T-cell (primary cell): ENCODE data around the gene PRIM1. TPM values are rescaled to one million over a fixed set of nuclear protein-coding genes. Genes with fewer than 3 reads are reported as not detected.

ENCODE experiments used
- ATAC-seq, 4 experiments: fragments of 200-7000 bp in 3 of 4; fragments of 150-1000 bp in 1 of 4; cut with Tn5 transposase; replicated peaks in 1 of 4; 1 replicate in 3 of 4; 2 replicates in 1 of 4; pipeline ENCODE4 v1.10.0; 2021; ENCODE audit warnings: moderate library complexity in 3 of 4, mild to moderate bottlenecking in 2 of 4, moderate number of reproducible peaks in 1 of 4
- CTCF ChIA-PET, 2 donors: fragments of 300-600 bp; sonication (Branson Sonifier 250); formaldehyde crosslinking; loops; one replicate each; lab custom pipeline; 2022; ENCODE audit warnings: antibody characterized with exemption in 2 of 2; lab: Charles Lee
- POLR2A ChIA-PET, 2 donors: fragments of 300-600 bp; sonication (Branson Sonifier 250); formaldehyde crosslinking; loops; one replicate each; lab custom pipeline; 2022; ENCODE audit warnings: antibody characterized with exemption in 2 of 2; lab: Charles Lee
- DNase-seq, 35 experiments: peaks; one replicate each; pipeline versions ENCODE4 v3.0.0 to v3.0.0-alpha.2; 2013 to 2023
- H3K27ac ChIP-seq: one replicate; pipeline ENCODE4 v1.5.1; 2013; ENCODE audit warnings: low read length
- H3K27me3 ChIP-seq, 2 experiments: replicated peaks in 1 of 2; 1 replicate in 1 of 2; 2 replicates in 1 of 2; pipeline versions ENCODE4 v1.6.1 to v1.7.0; 2013; ENCODE audit warnings: low read length in 1 of 2, mixed read lengths in 1 of 2; ENCODE audit not compliant: control insufficient read depth in 2 of 2, insufficient read depth in 2 of 2; ENCODE audit errors: extremely low read depth in 1 of 2
- H3K36me3 ChIP-seq, 2 donors: 1 replicate in 1 of 2; 2 replicates in 1 of 2; pipeline versions ENCODE4 v1.6.1 to v1.7.0; 2013; ENCODE audit warnings: low read length in 1 of 2; ENCODE audit not compliant: control insufficient read depth in 2 of 2, insufficient read depth in 1 of 2; ENCODE audit errors: extremely low read depth in 1 of 2
- H3K4me1 ChIP-seq, 2 experiments: 1 replicate in 1 of 2; 2 replicates in 1 of 2; pipeline versions ENCODE4 v1.6.1 to v1.7.0; 2013; ENCODE audit warnings: low read length in 2 of 2, mixed read lengths in 1 of 2; ENCODE audit not compliant: insufficient read depth in 2 of 2, control insufficient read depth in 1 of 2; ENCODE audit errors: extremely low read depth in 1 of 2
- H3K4me3 ChIP-seq, 2 donors: 1 replicate in 1 of 2; 2 replicates in 1 of 2; pipeline versions ENCODE4 v1.5.1 to v1.7.0; 2013; ENCODE audit warnings: mild to moderate bottlenecking in 2 of 2, low read length in 1 of 2, moderate library complexity in 1 of 2; ENCODE audit not compliant: control insufficient read depth in 1 of 2; ENCODE audit errors: extremely low read depth in 1 of 2
- H3K9me3 ChIP-seq: 2 replicates; pipeline ENCODE4 v1.7.0; 2013
- H3K27ac Mint-ChIP-seq, 2 donors: one replicate each; pipeline ENCODE4 v1.8.0; 2020 to 2021; ENCODE audit warnings: mild to moderate bottlenecking in 2 of 2, mixed read lengths in 2 of 2
- H3K27me3 Mint-ChIP-seq, 2 donors: one replicate each; pipeline ENCODE4 v1.8.0; 2021 to 2022; ENCODE audit warnings: mixed read lengths in 2 of 2
- H3K36me3 Mint-ChIP-seq: one replicate; pipeline ENCODE4 v1.8.0; 2021; ENCODE audit warnings: mixed read lengths
- H3K4me1 Mint-ChIP-seq, 3 donors: one replicate each; pipeline ENCODE4 v1.8.0; 2020 to 2022; ENCODE audit warnings: mixed read lengths in 3 of 3, mild to moderate bottlenecking in 1 of 3
- H3K4me3 Mint-ChIP-seq, 3 donors: one replicate each; pipeline ENCODE4 v1.8.0; 2020 to 2022; ENCODE audit warnings: mild to moderate bottlenecking in 3 of 3, mixed read lengths in 3 of 3, moderate library complexity in 3 of 3
- H3K9me3 Mint-ChIP-seq, 3 donors: one replicate each; pipeline ENCODE4 v1.8.0; 2020 to 2022; ENCODE audit warnings: mixed read lengths in 3 of 3
- WGBS: methylation state at CpG from one replicate; pipeline ENCODE4 v1.1.5; 2013; ENCODE audit warnings: missing lambda C conversion rate; ENCODE audit not compliant: insufficient coverage; 5-methylcytosine and 5-hydroxymethylcytosine counted together
- total RNA-seq, 35 experiments: library from RNA in 6 of 35; stranded (reverse) in 6 of 35; fragments of 120-200 nt in 1 of 35; gene quantifications; one replicate each; pipeline versions ENCODE4 v1.2.1 to v1.2.4 and lab custom pipeline; 2013 to 2026

Gene PRIM1
- total RNA-seq, 5 donors from 2014 or later (not counting 1 experiment from before 2014, with no cell fraction given), result 17.3 to 25.2 (median 22.2) TPM

DNA sequence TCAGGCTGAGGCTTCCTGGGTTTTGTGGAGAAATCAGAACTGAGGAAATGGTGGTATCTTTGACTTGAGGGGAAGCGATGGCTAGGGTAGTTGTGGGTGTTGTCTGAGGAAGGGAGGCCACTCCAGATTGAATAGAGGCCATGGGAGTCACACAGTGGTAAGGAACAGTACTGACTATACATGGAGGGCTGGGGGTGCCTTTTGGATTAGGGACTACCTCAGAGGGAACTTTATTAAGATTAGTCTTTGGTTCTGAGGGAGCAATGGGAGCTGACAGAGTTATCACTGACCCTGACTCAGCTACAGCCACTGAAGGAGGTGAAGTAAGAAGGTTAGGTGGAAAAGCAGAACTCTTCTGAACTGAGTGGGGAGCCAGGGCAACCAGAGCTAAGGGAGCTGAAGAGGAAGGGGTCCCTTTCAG lies 31.4 kb downstream of the PRIM1 start:
- Histone ChIP-seq H3K4me3 (peak overlapping the region in 1 of 2 donors; percentile 27), H3K36me3 (peaks cover 3 to 57% of the 10 kb centered on the region in 2 donors), H3K9me3 (no peaks in the 10 kb centered on the region), H3K27me3 (no peaks in the 10 kb centered on the region), H3K4me1 (peaks cover 52 to 74% of the 10 kb centered on the region in 2 experiments), H3K27ac (peak overlapping the region; percentile 42)
- no peaks in the 10 kb centered on the region for H3K9me3 Mint-ChIP-seq
- WGBS, result 15% methylated on average over 1 of the region's 1 CpG
- DNase-seq, result no peak
- no peak for ATAC-seq
- H3K36me3 Mint-ChIP-seq, result peaks cover 41% of the 10 kb centered on the region
- ChIA-PET CTCF (interaction anchor here in 1 of 2 donors (0.6 kb wide), 1 partner anchor 49 kb away, joined by 4 read pairs; no protein-coding TSS in a partner anchor), POLR2A (interaction anchor here (0.5 to 0.6 kb wide), 2 partner anchors 32 to 35 kb away, joined by 6 read pairs; no protein-coding TSS in a partner anchor)
- peak overlapping the region; percentile 77 to 81 for H3K27ac Mint-ChIP-seq
- H3K4me1 Mint-ChIP-seq, result peaks cover 76 to 89% (median 78%) of the 10 kb centered on the region in 3 donors
- no peaks in the 10 kb centered on the region for H3K27me3 Mint-ChIP-seq
- H3K4me3 Mint-ChIP-seq, result peak overlapping the region; percentile 10 to 98 (median 36)

DNA sequence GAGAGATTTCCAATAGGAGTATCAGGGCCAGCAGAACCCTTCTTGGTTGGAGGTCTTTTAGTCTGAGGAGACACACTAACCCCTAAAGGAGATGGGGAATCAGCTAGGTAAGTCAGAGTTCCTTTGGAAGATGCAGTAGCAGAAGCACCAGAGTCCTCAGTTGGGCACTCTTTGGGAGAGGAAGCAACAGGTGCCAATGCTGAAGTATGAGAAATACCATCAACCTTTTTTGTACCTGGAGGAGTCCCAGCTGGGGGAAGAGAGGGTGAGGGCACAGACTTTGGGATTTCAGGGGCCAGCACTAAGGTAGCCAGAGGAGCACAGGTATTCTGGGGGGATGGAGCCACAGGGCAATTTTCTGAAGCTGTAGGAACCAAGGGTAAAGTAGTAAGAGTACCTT lies 33.1 kb downstream of the PRIM1 start:
- ATAC-seq (no peak), DNase-seq (no peak)
- Mint-ChIP-seq H3K4me1 (peaks cover 74 to 79% (median 77%) of the 10 kb centered on the region in 3 donors), H3K36me3 (peaks cover 58% of the 10 kb centered on the region), H3K9me3 (no peaks in the 10 kb centered on the region), H3K4me3 (peak overlapping the region in 2 of 3 donors; percentile 7 to 98), H3K27me3 (no peaks in the 10 kb centered on the region), H3K27ac (peak overlapping the region; percentile 77 to 82)
- Histone ChIP-seq H3K4me3 (peak overlapping the region in 1 of 2 donors; percentile 36), H3K9me3 (no peaks in the 10 kb centered on the region), H3K27ac (peak overlapping the region; percentile 21), H3K4me1 (peaks cover 50 to 69% of the 10 kb centered on the region in 2 experiments), H3K27me3 (no peaks in the 10 kb centered on the region), H3K36me3 (peaks cover 3 to 74% of the 10 kb centered on the region in 2 donors)
- ChIA-PET POLR2A (interaction anchor here (0.6 to 0.9 kb wide), 3 partner anchors 18 to 34 kb away, joined by 4 to 13 read pairs (median 10); no protein-coding TSS in a partner anchor), CTCF (interaction anchor here in 1 of 2 donors (1.5 kb wide), 1 partner anchor 82 kb away, joined by 4 read pairs; no protein-coding TSS in a partner anchor)

DNA sequence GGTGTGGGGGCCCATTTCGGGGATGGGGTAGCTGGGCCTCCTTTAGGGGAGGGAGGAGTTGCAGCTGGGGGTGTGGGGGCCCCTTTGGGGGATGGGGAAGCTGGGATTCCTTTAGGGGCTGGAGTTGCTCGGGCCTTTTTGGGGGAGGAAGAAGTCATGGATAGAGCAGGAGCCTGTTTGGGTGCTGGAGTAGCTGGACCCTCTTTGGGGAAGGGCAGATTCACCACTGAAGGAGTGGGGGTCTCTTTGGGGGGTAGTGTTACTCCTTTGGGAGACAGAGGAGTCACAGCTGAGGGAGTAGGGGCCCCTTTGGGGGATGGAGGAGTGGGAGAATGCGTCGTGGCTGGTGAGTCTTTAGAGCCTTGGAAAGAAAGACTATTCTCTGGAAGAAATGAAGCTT lies 33.5 kb downstream of the PRIM1 start:
- Mint-ChIP-seq H3K4me3 (peak overlapping the region in 2 of 3 donors; percentile 7 to 98), H3K27ac (peak overlapping the region; percentile 77 to 82), H3K9me3 (no peaks in the 10 kb centered on the region), H3K36me3 (peaks cover 56% of the 10 kb centered on the region), H3K4me1 (peaks cover 70 to 74% (median 73%) of the 10 kb centered on the region in 3 donors), H3K27me3 (no peaks in the 10 kb centered on the region)
- H3K9me3 ChIP-seq, result no peaks in the 10 kb centered on the region
- no peak for ATAC-seq
- peak overlapping the region in 1 of 2 donors; percentile 36 for H3K4me3 ChIP-seq
- no peaks in the 10 kb centered on the region for H3K27me3 ChIP-seq
- peaks cover 50 to 65% of the 10 kb centered on the region in 2 experiments for H3K4me1 ChIP-seq
- no peak for DNase-seq
- H3K27ac ChIP-seq, result peak overlapping the region; percentile 21
- H3K36me3 ChIP-seq, result peaks cover 5 to 78% of the 10 kb centered on the region in 2 donors
- 33% methylated on average over 3 of the region's 4 CpGs for WGBS
- ChIA-PET CTCF (interaction anchor here (0.7 to 1.5 kb wide), 2 partner anchors 17 to 82 kb away, joined by 4 read pairs; no protein-coding TSS in a partner anchor), POLR2A (interaction anchor here (0.6 to 0.9 kb wide), 3 partner anchors 18 to 34 kb away, joined by 4 to 13 read pairs (median 10); no protein-coding TSS in a partner anchor)

DNA sequence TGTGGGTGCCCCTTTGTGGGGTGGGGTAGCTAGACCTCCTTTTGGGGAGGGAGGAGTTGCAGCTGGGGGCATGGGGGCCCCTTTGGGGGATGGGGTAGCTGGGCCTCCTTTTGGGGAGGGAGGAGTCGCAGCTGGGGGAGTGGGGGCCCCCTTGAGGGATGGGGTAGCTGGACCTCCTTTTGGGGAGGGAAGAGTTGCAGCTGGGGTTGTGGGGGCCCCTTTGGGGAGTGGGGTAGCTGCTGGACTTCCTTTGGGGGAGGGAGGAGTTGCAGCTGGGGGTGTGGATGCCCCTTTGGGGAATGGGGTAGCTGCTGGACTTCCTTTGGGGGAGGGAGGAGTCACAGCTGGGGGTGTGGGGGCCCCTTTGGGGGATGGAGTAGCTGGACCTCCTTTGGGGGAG lies 34.0 kb downstream of the PRIM1 start:
- Histone ChIP-seq H3K36me3 (peaks cover 10 to 83% of the 10 kb centered on the region in 2 donors), H3K4me1 (peaks cover 46 to 65% of the 10 kb centered on the region in 2 experiments), H3K27ac (no peak overlapping the region), H3K9me3 (no peaks in the 10 kb centered on the region), H3K4me3 (no peak overlapping the region), H3K27me3 (no peaks in the 10 kb centered on the region)
- 100% methylated on average over 1 of the region's 1 CpG for WGBS
- H3K4me3 Mint-ChIP-seq, result no peak overlapping the region
- H3K9me3 Mint-ChIP-seq, result no peaks in the 10 kb centered on the region
- no peak overlapping the region for H3K27ac Mint-ChIP-seq
- peaks cover 66 to 69% (median 68%) of the 10 kb centered on the region in 3 donors for H3K4me1 Mint-ChIP-seq
- ATAC-seq, result no peak
- H3K27me3 Mint-ChIP-seq, result no peaks in the 10 kb centered on the region
- CTCF ChIA-PET, result interaction anchor here (0.7 to 1.5 kb wide), 3 partner anchors 13 to 82 kb away, joined by 4 to 8 read pairs (median 4); no protein-coding TSS in a partner anchor
- peaks cover 60% of the 10 kb centered on the region for H3K36me3 Mint-ChIP-seq
- POLR2A ChIA-PET, result interaction anchor here (0.6 kb wide), 2 partner anchors 24 to 26 kb away, joined by 4 to 10 read pairs; no protein-coding TSS in a partner anchor
- no peak for DNase-seq

GRCh38 chr12:56716933-56717880 lies 34.9 kb downstream of the PRIM1 start:
- no peaks in the 10 kb centered on the region for H3K27me3 Mint-ChIP-seq
- H3K9me3 Mint-ChIP-seq, result no peaks in the 10 kb centered on the region
- H3K36me3 Mint-ChIP-seq, result peaks cover 65% of the 10 kb centered on the region
- no peak overlapping the region for H3K27ac ChIP-seq
- H3K4me3 ChIP-seq, result no peak overlapping the region
- no peak for ATAC-seq
- no peaks in the 10 kb centered on the region for H3K9me3 ChIP-seq
- H3K27ac Mint-ChIP-seq, result peak overlapping the region; percentile 62 to 71
- POLR2A ChIA-PET, result interaction anchor here in 1 of 2 donors (0.6 kb wide), 1 partner anchor 23 kb away, joined by 4 read pairs; no protein-coding TSS in a partner anchor
- WGBS, result 100% methylated on average over 2 of the region's 4 CpGs
- peaks cover 41 to 59% of the 10 kb centered on the region in 2 experiments for H3K4me1 ChIP-seq
- no peaks in the 10 kb centered on the region for H3K27me3 ChIP-seq
- DNase-seq, result no peak
- CTCF ChIA-PET, result interaction anchor here (0.6 to 1.5 kb wide), 8 partner anchors 12 to 686 kb away, joined by 3 to 8 read pairs (median 4); no protein-coding TSS in a partner anchor
- H3K36me3 ChIP-seq, result peaks cover 10 to 88% of the 10 kb centered on the region in 2 donors
- H3K4me3 Mint-ChIP-seq, result peak overlapping the region in 1 of 3 donors; percentile 15
- H3K4me1 Mint-ChIP-seq, result peaks cover 56 to 60% (median 59%) of the 10 kb centered on the region in 3 donors
